A673 (cell line): ENCODE results near the gene TMEM200C. TPM values are rescaled to one million over a fixed set of nuclear protein-coding genes. Genes with fewer than 3 reads are reported as not detected.

Experiments used
- BruUV-seq: library from RNA; stranded (reverse); fragments of 400-500 nt; replicated peaks from 2 replicates; lab custom pipeline; 2021; lab: Mats Ljungman, UMichigan
- CTCF ChIA-PET: fragments of 300-600 bp; sonication (Branson Sonifier 250); formaldehyde crosslinking; loops from one replicate; lab custom pipeline; 2022; ENCODE audit warnings: antibody characterized with exemption; lab: Charles Lee
- POLR2A ChIA-PET: fragments of 300-600 bp; sonication (Branson Sonifier 250); formaldehyde crosslinking; loops from one replicate; lab custom pipeline; 2022; ENCODE audit warnings: antibody characterized with exemption; ENCODE audit not compliant: low non-redundant PET; lab: Charles Lee
- DNase-seq: peaks from one replicate; pipeline ENCODE4 v3.0.0-alpha.2; 2015; ENCODE audit warnings: low spot score
- H3K27ac ChIP-seq: fragments of 200-600 bp; sonication (generic); 2 replicates; pipeline ENCODE4 v1.5.1; 2016; ENCODE audit warnings: mixed run types, low read depth, mild to moderate bottlenecking, mixed read lengths, antibody characterized with exemption, low read length; ENCODE audit not compliant: poor library complexity, severe bottlenecking
- H3K27me3 ChIP-seq: fragments of 200-600 bp; sonication (generic); replicated peaks from 2 replicates; pipeline ENCODE4 v1.6.1; 2017; ENCODE audit warnings: mixed run types, low read depth, mild to moderate bottlenecking, mixed read lengths, antibody characterized with exemption, low read length; ENCODE audit not compliant: insufficient read depth, poor library complexity
- H3K36me3 ChIP-seq: fragments of 200-600 bp; sonication (generic); 2 replicates; pipeline ENCODE4 v1.6.1; 2016; ENCODE audit warnings: mixed run types, mild to moderate bottlenecking, mixed read lengths, antibody characterized with exemption, low read length; ENCODE audit not compliant: insufficient read depth, poor library complexity, severe bottlenecking
- H3K4me1 ChIP-seq: fragments of 200-600 bp; sonication (generic); 2 replicates; pipeline ENCODE4 v1.6.1; 2017; ENCODE audit warnings: mixed run types, mild to moderate bottlenecking, mixed read lengths, antibody characterized with exemption, low read length; ENCODE audit not compliant: insufficient read depth, poor library complexity, severe bottlenecking
- H3K4me3 ChIP-seq: fragments of 200-600 bp; sonication (generic); 2 replicates; pipeline ENCODE4 v1.5.1; 2016; ENCODE audit warnings: low read depth, mixed run types, mild to moderate bottlenecking, mixed read lengths, low read length; ENCODE audit not compliant: poor library complexity, severe bottlenecking
- H3K9me3 ChIP-seq: fragments of 200-600 bp; sonication (generic); 2 replicates; pipeline ENCODE4 v1.6.1; 2016; ENCODE audit warnings: mixed run types, low read depth, mild to moderate bottlenecking, mixed read lengths, antibody characterized with exemption, low read length; ENCODE audit not compliant: poor library complexity, severe bottlenecking
- EZH2 ChIP-seq: fragments of 200-600 bp; sonication (generic); IDR thresholded peaks from 2 replicates; pipeline ENCODE4 v1.6.1; 2017; ENCODE audit warnings: borderline replicate concordance, low read depth, mild to moderate bottlenecking, mixed read lengths, antibody characterized with exemption, low read length; ENCODE audit not compliant: poor library complexity, severe bottlenecking
- intact Hi-C: fragments of 100-400 bp; cut with micrococcal nuclease; formaldehyde crosslinking; loops from one replicate; pipeline ENCODE4 v1.10.0; 2022; ENCODE audit not compliant: unreplicated experiment
- total RNA-seq: library from RNA; stranded (reverse); gene quantifications from 2 replicates; pipeline ENCODE4 v1.2.3, GENCODE V29; 2021
- TF ChIP-seq, protein P1 (sequence below): fragments of 300-800, 200-600 bp; sonication (generic); conservative IDR thresholded peaks from 2 replicates; pipeline ENCODE4 v1.5.1; 2017; ENCODE audit warnings: low read depth, mild to moderate bottlenecking, antibody characterized with exemption, low read length, moderate library complexity, mixed read lengths

The TMEM200C gene
- total RNA-seq, 1 experiment from 2014 or later, result not detected

DNA sequence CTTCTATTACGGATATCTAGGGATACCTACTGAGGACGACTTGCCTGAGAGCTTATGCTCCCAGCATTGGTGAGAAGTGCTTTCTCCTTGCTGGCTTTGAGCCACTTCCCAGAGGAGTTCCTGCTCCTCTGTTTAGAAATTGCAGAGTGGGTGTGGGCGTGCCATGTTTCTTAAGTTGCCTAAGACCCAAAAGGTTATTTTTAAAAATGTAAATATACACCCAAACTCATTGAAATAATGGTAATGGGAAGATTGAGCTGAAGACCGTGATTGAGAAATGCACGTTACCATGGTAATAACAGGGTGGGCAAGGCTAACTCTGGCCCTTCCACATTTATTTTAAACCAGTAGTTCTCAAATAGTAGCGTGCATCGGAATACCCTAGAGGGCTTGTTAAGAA lies 17.2 kb upstream of the TMEM200C start:
- no peak overlapping the region for H3K4me3 ChIP-seq
- no peaks in the 10 kb centered on the region for H3K9me3 ChIP-seq
- TF ChIP-seq, protein P1, sequence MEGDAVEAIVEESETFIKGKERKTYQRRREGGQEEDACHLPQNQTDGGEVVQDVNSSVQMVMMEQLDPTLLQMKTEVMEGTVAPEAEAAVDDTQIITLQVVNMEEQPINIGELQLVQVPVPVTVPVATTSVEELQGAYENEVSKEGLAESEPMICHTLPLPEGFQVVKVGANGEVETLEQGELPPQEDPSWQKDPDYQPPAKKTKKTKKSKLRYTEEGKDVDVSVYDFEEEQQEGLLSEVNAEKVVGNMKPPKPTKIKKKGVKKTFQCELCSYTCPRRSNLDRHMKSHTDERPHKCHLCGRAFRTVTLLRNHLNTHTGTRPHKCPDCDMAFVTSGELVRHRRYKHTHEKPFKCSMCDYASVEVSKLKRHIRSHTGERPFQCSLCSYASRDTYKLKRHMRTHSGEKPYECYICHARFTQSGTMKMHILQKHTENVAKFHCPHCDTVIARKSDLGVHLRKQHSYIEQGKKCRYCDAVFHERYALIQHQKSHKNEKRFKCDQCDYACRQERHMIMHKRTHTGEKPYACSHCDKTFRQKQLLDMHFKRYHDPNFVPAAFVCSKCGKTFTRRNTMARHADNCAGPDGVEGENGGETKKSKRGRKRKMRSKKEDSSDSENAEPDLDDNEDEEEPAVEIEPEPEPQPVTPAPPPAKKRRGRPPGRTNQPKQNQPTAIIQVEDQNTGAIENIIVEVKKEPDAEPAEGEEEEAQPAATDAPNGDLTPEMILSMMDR, result no peak
- H3K4me1 ChIP-seq, result no peaks in the 10 kb centered on the region
- intact Hi-C loops, result no loop called here
- BruUV-seq, result no TSS peak
- H3K27me3 ChIP-seq, result no peaks in the 10 kb centered on the region
- DNase-seq, result no peak
- POLR2A ChIA-PET, result no interaction called here
- CTCF ChIA-PET, result no interaction called here
- H3K36me3 ChIP-seq, result no peaks in the 10 kb centered on the region
- no peak overlapping the region for H3K27ac ChIP-seq

DNA sequence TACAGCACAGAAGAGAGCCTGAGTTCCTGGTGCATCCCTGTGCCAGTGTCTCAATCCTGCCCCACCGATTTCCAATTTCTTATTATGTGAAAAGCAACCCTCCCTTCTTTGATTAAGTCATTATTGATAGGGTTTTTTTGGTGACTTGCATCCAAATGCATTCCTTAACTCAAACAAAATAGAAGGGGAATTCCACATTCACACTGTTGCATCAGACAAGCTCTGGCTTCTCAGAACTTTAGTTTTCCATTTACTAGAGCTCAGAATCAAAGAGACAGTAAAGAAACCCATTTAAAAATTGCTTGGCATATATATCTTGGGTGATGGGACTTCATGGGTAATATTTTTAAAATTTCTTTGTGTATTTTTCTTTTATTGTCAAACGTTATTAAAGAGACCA lies 13.8 kb upstream of the TMEM200C start:
- Histone ChIP-seq H3K4me3 (no peak overlapping the region), H3K27me3 (no peaks in the 10 kb centered on the region), H3K36me3 (no peaks in the 10 kb centered on the region), H3K9me3 (no peaks in the 10 kb centered on the region), H3K27ac (no peak overlapping the region), H3K4me1 (no peaks in the 10 kb centered on the region)
- intact Hi-C loops, result no loop called here
- CTCF ChIA-PET, result no interaction called here
- POLR2A ChIA-PET, result no interaction called here
- no peak for TF ChIP-seq EZH2
- TF ChIP-seq, protein P1, result no peak
- BruUV-seq, result no TSS peak
- DNase-seq, result no peak

DNA sequence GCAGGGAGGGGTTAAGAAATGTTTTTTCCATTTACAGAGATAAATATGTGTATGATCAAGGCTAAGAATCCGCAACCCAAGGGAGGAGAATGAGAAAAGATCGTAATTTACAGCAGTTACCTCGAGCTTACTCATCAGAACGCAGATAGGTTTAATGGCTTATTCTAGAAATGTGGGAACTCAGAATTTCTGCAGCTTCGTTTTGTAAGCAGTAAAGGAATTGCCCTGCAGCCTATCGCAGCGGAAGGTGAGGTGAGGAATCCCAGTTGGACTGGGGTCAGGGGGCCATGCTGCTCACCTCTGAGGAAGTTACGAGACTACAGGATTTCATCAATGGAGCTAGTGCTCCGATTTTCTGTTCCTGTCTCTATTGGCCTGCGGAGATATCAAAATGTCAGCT lies 8.1 kb upstream of the TMEM200C start:
- POLR2A ChIA-PET, result no interaction called here

More for the DNA sequence above, 8.1 kb upstream of the TMEM200C start:
- no peaks in the 10 kb centered on the region for H3K36me3 ChIP-seq
- intact Hi-C loops, result no loop called here
- no peaks in the 10 kb centered on the region for H3K27me3 ChIP-seq
- CTCF ChIA-PET, result interaction anchor here (0.5 kb wide), 1 partner anchor 510 kb away, joined by 3 read pairs; no protein-coding TSS in a partner anchor
- no peak for TF ChIP-seq EZH2
- TF ChIP-seq, protein P1, result no peak
- no peak for DNase-seq
- H3K9me3 ChIP-seq, result no peaks in the 10 kb centered on the region
- H3K4me3 ChIP-seq, result no peak overlapping the region
- no TSS peak for BruUV-seq
- H3K4me1 ChIP-seq, result no peaks in the 10 kb centered on the region
- H3K27ac ChIP-seq, result no peak overlapping the region
